HFFc6 (cell line): Measurements from ENCODE around the gene GATAD2A. TPM values are rescaled to one million over a fixed set of nuclear protein-coding genes. Genes with fewer than 3 reads are reported as not detected.
A peak's percentile ranks its signal among the peaks of the same experiment; 100 is the strongest.

Source experiments
- DNase-seq: peaks from one replicate; pipeline ENCODE4 v3.0.0-alpha.2; 2018
- H3K27ac Mint-ChIP-seq: 2 replicates; pipeline ENCODE4 v1.8.0; 2020; ENCODE audit warnings: mild to moderate bottlenecking, mixed read lengths
- H3K27me3 Mint-ChIP-seq: 2 replicates; pipeline ENCODE4 v1.8.0; 2021; ENCODE audit warnings: mild to moderate bottlenecking, moderate library complexity, mixed read lengths; ENCODE audit not compliant: insufficient read depth
- H3K36me3 Mint-ChIP-seq: 2 replicates; pipeline ENCODE4 v1.8.0; 2021; ENCODE audit warnings: low read depth, mixed read lengths
- H3K4me1 Mint-ChIP-seq: 2 replicates; pipeline ENCODE4 v1.8.0; 2020; ENCODE audit warnings: low read depth, mixed read lengths
- H3K4me3 Mint-ChIP-seq: 2 replicates; pipeline ENCODE4 v1.8.0; 2020; ENCODE audit warnings: mild to moderate bottlenecking, moderate library complexity, mixed read lengths
- H3K9me3 Mint-ChIP-seq: 2 replicates; pipeline ENCODE4 v1.8.0; 2020; ENCODE audit warnings: mild to moderate bottlenecking, mixed read lengths
- total RNA-seq, 6 experiments: library from RNA; stranded (reverse); fragmentation: NEBNext Ultra II Directional; extraction: Animal tissue kit (Norgen Biotek cat#: 25700); gene quantifications; 2 replicates in 1 of 6; 3 replicates in 5 of 6; pipeline ENCODE4 v1.2.3, GENCODE V29; 2021
- TF ChIP-seq, protein P1 (sequence below): fragments of 200-600 bp; sonication (generic); IDR thresholded peaks from 2 replicates; pipeline ENCODE4 v1.5.0; 2021; ENCODE audit warnings: antibody characterized with exemption, mild to moderate bottlenecking

The GATAD2A gene
- total RNA-seq, 6 experiments from 2014 or later, result 107 to 123 (median 112) TPM

DNA sequence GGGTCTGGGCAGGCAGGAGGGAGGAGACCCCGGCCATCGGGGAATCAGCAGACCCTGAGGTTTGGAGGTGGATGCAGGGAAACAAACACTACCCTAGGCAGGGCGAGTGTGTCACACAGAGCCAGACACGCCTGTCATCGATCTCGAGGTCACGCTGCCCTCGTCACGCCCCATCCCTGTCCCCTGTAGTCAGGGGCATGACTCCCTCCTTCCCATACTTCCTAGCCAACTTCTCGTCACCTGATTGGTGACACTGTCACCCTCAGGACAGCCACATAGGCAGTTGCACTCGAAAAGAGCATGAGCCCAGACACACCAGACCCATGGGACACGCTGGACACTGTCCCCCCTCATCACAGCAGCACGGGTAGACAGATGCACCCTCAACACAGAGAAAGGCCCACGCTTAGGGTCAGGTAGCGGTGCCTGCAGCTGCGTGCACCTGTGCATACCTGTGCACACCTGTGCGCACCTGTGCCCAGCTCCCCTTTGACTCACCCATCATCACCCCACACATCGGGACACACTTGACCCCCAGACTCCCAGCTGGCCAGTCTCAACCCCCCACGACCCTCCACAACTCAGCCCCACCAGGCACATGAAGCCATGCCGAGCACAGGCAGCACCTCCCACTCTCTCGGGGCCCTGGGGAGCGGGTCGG is 144.5 kb downstream of the GATAD2A start:
- Mint-ChIP-seq H3K27ac (no peak overlapping the region), H3K36me3 (no peaks in the 10 kb centered on the region), H3K27me3 (peaks cover 6% of the 10 kb centered on the region), H3K4me3 (no peak overlapping the region), H3K9me3 (no peaks in the 10 kb centered on the region), H3K4me1 (peaks cover 5% of the 10 kb centered on the region)
- TF ChIP-seq, protein P1, sequence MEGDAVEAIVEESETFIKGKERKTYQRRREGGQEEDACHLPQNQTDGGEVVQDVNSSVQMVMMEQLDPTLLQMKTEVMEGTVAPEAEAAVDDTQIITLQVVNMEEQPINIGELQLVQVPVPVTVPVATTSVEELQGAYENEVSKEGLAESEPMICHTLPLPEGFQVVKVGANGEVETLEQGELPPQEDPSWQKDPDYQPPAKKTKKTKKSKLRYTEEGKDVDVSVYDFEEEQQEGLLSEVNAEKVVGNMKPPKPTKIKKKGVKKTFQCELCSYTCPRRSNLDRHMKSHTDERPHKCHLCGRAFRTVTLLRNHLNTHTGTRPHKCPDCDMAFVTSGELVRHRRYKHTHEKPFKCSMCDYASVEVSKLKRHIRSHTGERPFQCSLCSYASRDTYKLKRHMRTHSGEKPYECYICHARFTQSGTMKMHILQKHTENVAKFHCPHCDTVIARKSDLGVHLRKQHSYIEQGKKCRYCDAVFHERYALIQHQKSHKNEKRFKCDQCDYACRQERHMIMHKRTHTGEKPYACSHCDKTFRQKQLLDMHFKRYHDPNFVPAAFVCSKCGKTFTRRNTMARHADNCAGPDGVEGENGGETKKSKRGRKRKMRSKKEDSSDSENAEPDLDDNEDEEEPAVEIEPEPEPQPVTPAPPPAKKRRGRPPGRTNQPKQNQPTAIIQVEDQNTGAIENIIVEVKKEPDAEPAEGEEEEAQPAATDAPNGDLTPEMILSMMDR, result no peak
- no peak for DNase-seq

DNA sequence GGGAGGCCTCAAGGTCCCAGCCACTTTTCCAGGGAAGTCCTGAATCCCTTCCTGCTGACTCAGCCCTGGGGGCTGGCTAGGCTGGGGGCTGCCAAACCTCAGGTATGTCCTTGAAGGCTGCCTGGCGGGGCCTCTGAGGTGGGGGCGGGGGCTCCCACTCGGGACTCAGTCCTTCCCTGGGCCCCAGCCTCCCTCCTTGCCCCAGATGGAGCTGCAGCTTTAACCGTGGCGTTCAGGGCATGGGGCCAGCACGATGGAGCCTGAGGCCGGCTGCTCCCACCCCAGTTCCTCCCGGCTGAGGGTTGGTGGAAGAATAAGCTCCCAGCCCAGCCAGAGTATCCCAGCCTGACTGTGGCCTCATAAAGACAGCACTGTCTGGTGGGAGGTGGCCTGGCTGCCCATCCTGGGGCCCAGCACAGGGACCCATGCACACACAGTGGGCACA is 145.0 kb downstream of the GATAD2A start:
- H3K27me3 Mint-ChIP-seq, result peaks cover 6% of the 10 kb centered on the region
- H3K27ac Mint-ChIP-seq, result no peak overlapping the region
- no peaks in the 10 kb centered on the region for H3K9me3 Mint-ChIP-seq
- no peaks in the 10 kb centered on the region for H3K36me3 Mint-ChIP-seq
- peaks cover 5% of the 10 kb centered on the region for H3K4me1 Mint-ChIP-seq
- no peak overlapping the region for H3K4me3 Mint-ChIP-seq
- TF ChIP-seq, protein P1, result no peak
- peak; percentile 39 for DNase-seq

DNA sequence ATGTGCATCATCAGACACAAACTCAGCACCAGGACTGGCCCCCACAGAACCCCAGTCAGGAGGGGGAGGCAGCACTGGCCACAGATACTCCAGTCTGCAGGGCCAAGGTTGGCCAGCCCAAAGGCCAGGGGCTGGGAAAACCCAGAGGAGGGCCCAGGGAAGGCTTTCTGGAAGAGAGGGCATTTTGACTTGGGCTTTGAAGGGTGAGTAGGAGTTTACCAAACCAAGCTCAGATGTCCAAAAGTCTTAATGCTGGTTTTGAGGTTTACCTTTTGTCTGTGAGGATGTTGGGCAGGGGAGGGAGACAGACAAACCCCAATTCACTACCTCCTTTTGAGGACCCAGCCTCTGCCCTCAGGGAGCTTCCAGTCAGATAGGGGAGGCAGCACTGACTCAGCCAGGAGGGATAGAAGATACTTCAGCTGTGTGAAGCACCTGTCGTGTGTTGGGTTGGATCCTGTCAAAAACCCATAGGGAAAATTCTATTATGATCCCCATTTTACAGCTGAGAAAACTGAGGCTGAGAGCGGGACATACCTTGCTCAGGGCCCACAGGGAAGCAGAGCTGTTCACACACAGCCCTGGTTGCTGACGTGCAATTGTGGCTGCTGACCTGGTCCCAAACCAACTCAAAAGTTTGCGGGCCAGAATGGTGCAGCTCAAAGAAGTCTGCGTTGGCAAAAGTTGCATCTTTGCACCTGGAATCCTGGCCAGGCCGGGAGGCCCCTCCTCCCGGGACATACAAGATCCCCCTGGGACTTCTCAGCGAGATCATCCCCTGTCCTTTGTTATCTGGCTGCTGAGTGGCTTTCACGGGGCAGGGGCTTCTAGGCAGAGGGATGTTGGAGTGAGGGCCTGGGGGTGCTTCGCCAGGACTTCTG is 145.7 kb downstream of the GATAD2A start:
- Mint-ChIP-seq H3K4me3 (no peak overlapping the region), H3K27me3 (peaks cover 6% of the 10 kb centered on the region), H3K27ac (no peak overlapping the region), H3K36me3 (no peaks in the 10 kb centered on the region), H3K4me1 (peaks cover 5% of the 10 kb centered on the region), H3K9me3 (no peaks in the 10 kb centered on the region)
- TF ChIP-seq, protein P1, result no peak
- DNase-seq, result no peak

DNA sequence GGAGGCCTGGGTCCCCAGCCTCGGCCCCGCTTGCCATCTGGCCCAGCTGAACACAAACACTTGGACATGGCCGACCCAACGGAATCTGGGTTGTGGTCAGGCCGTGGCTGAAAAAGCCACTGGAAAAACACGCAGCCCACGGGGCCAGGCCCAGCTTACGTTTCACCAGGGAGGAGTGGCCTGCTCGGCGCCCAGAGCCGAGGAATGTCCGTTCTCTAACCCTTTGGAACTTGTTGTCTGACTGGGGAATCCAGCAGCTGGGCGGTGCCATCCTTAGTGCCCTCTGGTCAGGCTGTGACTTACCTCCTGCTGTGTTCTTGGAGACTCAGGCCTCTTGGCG is 146.3 kb downstream of the GATAD2A start:
- Mint-ChIP-seq H3K27me3 (peaks cover 6% of the 10 kb centered on the region), H3K4me1 (peaks cover 5% of the 10 kb centered on the region), H3K9me3 (no peaks in the 10 kb centered on the region), H3K36me3 (no peaks in the 10 kb centered on the region), H3K27ac (no peak overlapping the region), H3K4me3 (no peak overlapping the region)
- no peak for DNase-seq
- TF ChIP-seq, protein P1, result no peak

DNA sequence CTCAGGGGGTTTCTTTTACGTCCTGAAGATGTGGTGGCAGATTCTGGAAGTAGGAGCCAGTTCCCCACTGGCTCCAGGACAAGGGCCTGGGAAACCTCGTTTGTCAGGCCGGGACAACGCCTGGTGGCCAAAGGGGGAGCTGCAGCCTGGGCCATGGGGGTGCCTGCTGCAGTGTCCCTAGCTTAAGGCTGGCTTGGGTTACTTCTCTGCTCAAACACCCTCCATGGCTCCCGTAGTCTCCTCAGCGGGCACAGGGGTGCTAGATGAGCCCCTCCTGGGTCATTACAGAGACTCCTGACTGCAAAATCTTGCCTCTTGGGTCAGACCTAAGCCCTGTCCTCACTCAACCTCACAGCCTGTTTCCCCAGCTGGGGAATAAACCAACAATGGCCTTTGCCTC is 147.3 kb downstream of the GATAD2A start:
- TF ChIP-seq, protein P1, result peak; percentile 79
- no peak overlapping the region for H3K27ac Mint-ChIP-seq
- no peaks in the 10 kb centered on the region for H3K9me3 Mint-ChIP-seq
- no peak overlapping the region for H3K4me3 Mint-ChIP-seq
- no peak for DNase-seq
- peaks cover 6% of the 10 kb centered on the region for H3K27me3 Mint-ChIP-seq
- peaks cover 5% of the 10 kb centered on the region for H3K4me1 Mint-ChIP-seq
- H3K36me3 Mint-ChIP-seq, result no peaks in the 10 kb centered on the region
